Loucy (cell line): Measurements from ENCODE around the gene CDKN2B-AS1.

Experiments
- CTCF ChIP-seq: fragments of 200-600 bp; sonication (generic); conservative IDR thresholded peaks from 2 replicates; pipeline ENCODE4 v1.5.1; 2014; ENCODE audit warnings: mild to moderate bottlenecking, antibody characterized with exemption, low read length
- EZH2phosphoT487 ChIP-seq: fragments of 200-600 bp; IDR thresholded peaks from 2 replicates; pipeline ENCODE4 v1.6.1; 2018; ENCODE audit warnings: antibody characterized with exemption, mild to moderate bottlenecking, moderate library complexity, borderline replicate concordance

GRCh38 chr9:22084336-22085035 is 89.9 kb downstream of the CDKN2B-AS1 start:
- TF ChIP-seq CTCF (no peak), EZH2phosphoT487 (no peak)
